PC-3 (cell line): ENCODE data around the gene TMEM167A.

Experiments
- CTCF ChIP-seq: fragments of 300-600 bp; sonication (generic); conservative IDR thresholded peaks from 2 replicates; pipeline ENCODE4 v1.5.1; 2017; ENCODE audit warnings: antibody characterized with exemption, low read depth, mild to moderate bottlenecking, low read length
- EZH2 ChIP-seq: fragments of 300-600 bp; sonication (generic); IDR thresholded peaks from one replicate; pipeline ENCODE4 v1.6.1; 2017; ENCODE audit warnings: antibody characterized with exemption, mild to moderate bottlenecking, low read length; ENCODE audit not compliant: unreplicated experiment

GRCh38 chr5:83107692-83108420 is 30.7 kb upstream of the TMEM167A start:
- TF ChIP-seq CTCF (no peak), EZH2 (no peak)
